Measurements from ENCODE around the gene RICTOR.

Gene RICTOR

GRCh38 chr5:39113354-39113953 is 39.3 kb upstream of the RICTOR start:
- TF ChIP-seq CTCF (IDR thresholded peaks at IDR 0.05), result no peak
- no peaks in the 10 kb centered on the region for H3K27me3 ChIP-seq
- peaks cover 100% of the 10 kb centered on the region for H3K36me3 ChIP-seq
- H3K4me3 ChIP-seq (ENCODE audit: low read depth in 1 of 2, low read length in 1 of 2), result no peak overlapping the region
- H3K9me3 ChIP-seq, result no peaks in the 10 kb centered on the region
- H3K27ac ChIP-seq, result no peak overlapping the region
- H3K4me1 ChIP-seq (ENCODE audit: control insufficient read depth in 1 of 2, insufficient read depth in 1 of 2, low read depth in 1 of 2, low read length in 1 of 2), result no peaks in the 10 kb centered on the region

- Histone ChIP-seq H3K4me1 (ENCODE audit: control insufficient read depth in 1 of 2, insufficient read depth in 1 of 2, low read depth in 1 of 2, low read length in 1 of 2) (no peaks in the 10 kb centered on the region), H3K36me3 (peaks cover 100% of the 10 kb centered on the region), H3K4me3 (ENCODE audit: low read depth in 1 of 2, low read length in 1 of 2) (no peak overlapping the region), H3K27me3 (no peaks in the 10 kb centered on the region), H3K27ac (no peak overlapping the region), H3K9me3 (no peaks in the 10 kb centered on the region)
- no peak for TF ChIP-seq CTCF (IDR thresholded peaks at IDR 0.05)
Observed at GRCh38 chr5:39109606-39110005, 35.4 kb upstream of the RICTOR start.

GRCh38 chr5:39108987-39109386 is 34.8 kb upstream of the RICTOR start:
- TF ChIP-seq CTCF (IDR thresholded peaks at IDR 0.05), result no peak
- Histone ChIP-seq H3K27me3 (no peaks in the 10 kb centered on the region), H3K4me3 (ENCODE audit: low read depth in 1 of 2, low read length in 1 of 2) (no peak overlapping the region), H3K27ac (peak overlapping the region; percentile 30), H3K9me3 (no peaks in the 10 kb centered on the region), H3K4me1 (ENCODE audit: control insufficient read depth in 1 of 2, insufficient read depth in 1 of 2, low read depth in 1 of 2, low read length in 1 of 2) (no peaks in the 10 kb centered on the region), H3K36me3 (peaks cover 100% of the 10 kb centered on the region)

GRCh38 chr5:39107350-39107749 is 33.2 kb upstream of the RICTOR start:
- TF ChIP-seq CTCF (IDR thresholded peaks at IDR 0.05), result no peak
- H3K4me1 ChIP-seq (ENCODE audit: control insufficient read depth in 1 of 2, insufficient read depth in 1 of 2, low read depth in 1 of 2, low read length in 1 of 2), result no peaks in the 10 kb centered on the region

GRCh38 chr5:39106322-39106721 is 32.1 kb upstream of the RICTOR start:
- peaks cover 98% of the 10 kb centered on the region for H3K36me3 ChIP-seq

More at GRCh38 chr5:39107350-39107749, 33.2 kb upstream of the RICTOR start:
- H3K4me3 ChIP-seq (ENCODE audit: low read depth in 1 of 2, low read length in 1 of 2), result no peak overlapping the region
- no peak overlapping the region for H3K27ac ChIP-seq
- H3K27me3 ChIP-seq, result no peaks in the 10 kb centered on the region
- H3K36me3 ChIP-seq, result peaks cover 100% of the 10 kb centered on the region
- H3K9me3 ChIP-seq, result no peaks in the 10 kb centered on the region

More at GRCh38 chr5:39106322-39106721, 32.1 kb upstream of the RICTOR start:
- H3K27ac ChIP-seq, result no peak overlapping the region
- no peaks in the 10 kb centered on the region for H3K9me3 ChIP-seq
- H3K27me3 ChIP-seq, result no peaks in the 10 kb centered on the region
- TF ChIP-seq CTCF (IDR thresholded peaks at IDR 0.05), result no peak
- no peak overlapping the region for H3K4me3 ChIP-seq (ENCODE audit: low read depth in 1 of 2, low read length in 1 of 2)
- H3K4me1 ChIP-seq (ENCODE audit: control insufficient read depth in 1 of 2, insufficient read depth in 1 of 2, low read depth in 1 of 2, low read length in 1 of 2), result no peaks in the 10 kb centered on the region
